IMR-90 (cell line): ENCODE data around the gene TEX47. TPM values are rescaled to one million over a fixed set of nuclear protein-coding genes. Genes with fewer than 3 reads are reported as not detected.

ENCODE experiments used
- ATAC-seq: fragments of 200-7000 bp; cut with Tn5 transposase; 2 replicates; pipeline ENCODE4 v1.9.1; 2020; ENCODE audit warnings: low read depth, mild to moderate bottlenecking, moderate library complexity
- BruUV-seq: library from RNA; stranded (reverse); fragments of 400-500 nt; replicated peaks from 2 replicates; lab custom pipeline; 2021; lab: Mats Ljungman, UMichigan
- CTCF ChIA-PET: fragments of 300-600 bp; formaldehyde crosslinking; extraction: SDS; loops from one replicate; lab custom pipeline; 2021; ENCODE audit warnings: antibody characterized with exemption; lab: Yijun Ruan, JAX
- POLR2A ChIA-PET: fragments of 300-600 bp; sonication (Branson Sonifier 250); formaldehyde crosslinking; loops from one replicate; lab custom pipeline; 2022; ENCODE audit warnings: antibody characterized with exemption; ENCODE audit not compliant: unreplicated experiment; lab: Charles Lee
- DNase-seq: peaks from one replicate; pipeline ENCODE4 v3.0.0; 2013
- H2AFZ ChIP-seq: replicated peaks from 2 replicates; pipeline ENCODE3; 2013; ENCODE audit warnings: low read length, mild to moderate bottlenecking; ENCODE audit not compliant: poor library complexity
- H2AK5ac ChIP-seq: 2 replicates; pipeline ENCODE4 v1.6.1; 2013; ENCODE audit warnings: low read depth, low read length, inconsistent platforms
- H2AK9ac ChIP-seq: replicated peaks from 2 replicates; pipeline ENCODE3; 2013; ENCODE audit warnings: mild to moderate bottlenecking, low read depth, low read length, moderate library complexity; ENCODE audit not compliant: poor library complexity
- H2BK120ac ChIP-seq: 2 replicates; pipeline ENCODE4 v1.6.1; 2013; ENCODE audit warnings: low read depth, low read length, inconsistent platforms
- H2BK15ac ChIP-seq: 3 replicates; pipeline ENCODE4 v1.6.1; 2013; ENCODE audit warnings: low read depth, low read length, inconsistent platforms
- H2BK20ac ChIP-seq: 2 replicates; pipeline ENCODE4 v1.6.1; 2013; ENCODE audit warnings: low read depth, mild to moderate bottlenecking, inconsistent platforms, low read length, moderate library complexity
- H2BK5ac ChIP-seq: 2 replicates; pipeline ENCODE4 v1.6.1; 2013; ENCODE audit warnings: mild to moderate bottlenecking, low read depth, low read length, inconsistent platforms; ENCODE audit not compliant: poor library complexity, severe bottlenecking
- H3K14ac ChIP-seq: replicated peaks from 2 replicates; pipeline ENCODE4 v1.6.1; 2013; ENCODE audit warnings: low read depth, low read length, inconsistent platforms
- H3K18ac ChIP-seq: 2 replicates; pipeline ENCODE4 v1.6.1; 2013; ENCODE audit warnings: low read depth, low read length, control low read depth
- H3K23ac ChIP-seq: 2 replicates; pipeline ENCODE4 v1.6.1; 2013; ENCODE audit warnings: low read depth, low read length, inconsistent platforms
- H3K27ac ChIP-seq: 2 replicates; pipeline ENCODE4 v1.5.1; 2013; ENCODE audit warnings: mild to moderate bottlenecking, control low read depth, low read length; ENCODE audit not compliant: insufficient read depth
- H3K27me3 ChIP-seq: 2 replicates; pipeline ENCODE4 v1.6.1; 2013; ENCODE audit warnings: low read length; ENCODE audit not compliant: control insufficient read depth, insufficient read depth
- H3K36me3 ChIP-seq: 2 replicates; pipeline ENCODE4 v1.6.1; 2013; ENCODE audit warnings: low read length, mixed read lengths; ENCODE audit not compliant: control insufficient read depth, insufficient read depth
- H3K4ac ChIP-seq: 2 replicates; pipeline ENCODE4 v1.6.1; 2013; ENCODE audit warnings: low read depth, low read length, inconsistent platforms
- H3K4me1 ChIP-seq: 2 replicates; pipeline ENCODE4 v1.6.1; 2013; ENCODE audit warnings: low read length, mixed read lengths; ENCODE audit not compliant: control insufficient read depth, insufficient read depth
- H3K4me2 ChIP-seq: 2 replicates; pipeline ENCODE4 v1.6.1; 2013; ENCODE audit warnings: low read depth, mild to moderate bottlenecking, control low read depth, low read length, moderate library complexity
- H3K4me3 ChIP-seq: 2 replicates; pipeline ENCODE4 v1.5.1; 2013; ENCODE audit warnings: low read depth, mild to moderate bottlenecking, control low read depth, low read length, moderate library complexity; ENCODE audit not compliant: insufficient read depth
- H3K56ac ChIP-seq: 2 replicates; pipeline ENCODE4 v1.6.1; 2013; ENCODE audit warnings: low read length, inconsistent platforms; ENCODE audit not compliant: insufficient read depth; ENCODE audit errors: extremely low read depth
- H3K79me1 ChIP-seq, 2 experiments: 2 replicates each; pipeline ENCODE4 v1.6.1; 2013; ENCODE audit warnings: low read length in 2 of 2, inconsistent platforms in 1 of 2, low read depth in 1 of 2
- H3K9ac ChIP-seq: 2 replicates; pipeline ENCODE4 v1.6.1; 2013; ENCODE audit warnings: low read depth, low read length, control low read depth
- H3K9me1 ChIP-seq: 2 replicates; pipeline ENCODE4 v1.6.1; 2013; ENCODE audit warnings: low read length, inconsistent platforms; ENCODE audit not compliant: insufficient read depth
- H3K9me3 ChIP-seq: 2 replicates; pipeline ENCODE4 v1.6.1; 2013; ENCODE audit warnings: low read length; ENCODE audit not compliant: control insufficient read depth, insufficient read depth
- H4K20me1 ChIP-seq: 2 replicates; pipeline ENCODE4 v1.6.1; 2013; ENCODE audit warnings: low read length, inconsistent platforms; ENCODE audit not compliant: insufficient read depth
- H4K5ac ChIP-seq: 2 replicates; pipeline ENCODE4 v1.6.1; 2013; ENCODE audit warnings: mild to moderate bottlenecking, low read depth, low read length, control low read depth
- H4K8ac ChIP-seq, 2 experiments: 2 replicates each; pipeline ENCODE4 v1.6.1; 2013; ENCODE audit warnings: low read depth in 2 of 2, low read length in 2 of 2, control low read depth in 1 of 2, inconsistent platforms in 1 of 2
- H4K91ac ChIP-seq: 2 replicates; pipeline ENCODE4 v1.6.1; 2013; ENCODE audit warnings: low read depth, low read length, inconsistent platforms; ENCODE audit not compliant: insufficient read depth
- BHLHE40 ChIP-seq: fragments of 150-350 bp; IDR thresholded peaks from 2 replicates; pipeline ENCODE4 v1.6.1; 2016; ENCODE audit warnings: mild to moderate bottlenecking, low read depth, low read length
- CEBPB ChIP-seq: IDR thresholded peaks from 2 replicates; pipeline ENCODE4 v1.6.1; 2012; ENCODE audit warnings: low read depth, low read length, improper control_type of control experiment
- CHD1 ChIP-seq: IDR thresholded peaks from 2 replicates; pipeline ENCODE4 v1.6.1; 2012; ENCODE audit warnings: low read depth, low read length, improper control_type of control experiment
- FOS ChIP-seq: fragments of 150-350 bp; IDR thresholded peaks from 2 replicates; pipeline ENCODE4 v1.6.1; 2016; ENCODE audit warnings: low read depth, low read length
- MAFK ChIP-seq: IDR thresholded peaks from 2 replicates; pipeline ENCODE4 v1.6.1; 2012; ENCODE audit warnings: low read depth, low read length, improper control_type of control experiment
- MAZ ChIP-seq: IDR thresholded peaks from 2 replicates; pipeline ENCODE4 v1.6.1; 2012; ENCODE audit warnings: low read depth, mild to moderate bottlenecking, low read length, improper control_type of control experiment, moderate library complexity, borderline replicate concordance
- POLR2A ChIP-seq: IDR thresholded peaks from 2 replicates; pipeline ENCODE4 v1.6.1; 2012; ENCODE audit warnings: mild to moderate bottlenecking, low read depth, low read length
- RAD21 ChIP-seq: IDR thresholded peaks from 2 replicates; pipeline ENCODE4 v1.6.1; 2012; ENCODE audit warnings: low read length, improper control_type of control experiment
- RCOR1 ChIP-seq: IDR thresholded peaks from 2 replicates; pipeline ENCODE4 v1.6.1; 2012; ENCODE audit warnings: mild to moderate bottlenecking, low read length, improper control_type of control experiment; ENCODE audit not compliant: insufficient replicate concordance
- RFX5 ChIP-seq: IDR thresholded peaks from 2 replicates; pipeline ENCODE4 v1.8.0; 2012; ENCODE audit warnings: low read depth, mild to moderate bottlenecking, low read length, moderate library complexity
- SMC3 ChIP-seq: fragments of 150-350 bp; IDR thresholded peaks from 2 replicates; pipeline ENCODE4 v1.6.1; 2016; ENCODE audit warnings: low read depth, mild to moderate bottlenecking, antibody characterized with exemption, low read length, moderate library complexity
- WGBS, 2 experiments: methylation state at CpG; one replicate each; pipeline versions ENCODE4 v1.1.5 to v1.1.7; 2013; ENCODE audit warnings: missing lambda C conversion rate in 2 of 2; ENCODE audit not compliant: insufficient read length in 1 of 2; ENCODE audit errors: extremely low coverage in 2 of 2; 5-methylcytosine and 5-hydroxymethylcytosine counted together
- dilution Hi-C: fragments of 300-500 bp; cut with HindIII; formaldehyde crosslinking; loops from one replicate; pipeline ENCODE4 v1.14.3; 2018; ENCODE audit warnings: low sequenced_read_pairs; ENCODE audit not compliant: unreplicated experiment
- in situ Hi-C: fragments of 300-500 bp; cut with MboI; formaldehyde crosslinking; loops from 3 replicates; pipeline ENCODE4 v1.14.3; 2019; ENCODE audit warnings: low sequenced_read_pairs, inconsistent platforms, mixed read lengths
- intact Hi-C: fragments of 100-400 bp; cut with micrococcal nuclease; formaldehyde crosslinking; loops from 2 replicates; pipeline ENCODE4 v1.10.0; 2022
- polyA plus RNA-seq, 3 experiments: library from polyadenylated mRNA; depleted of rRNA; stranded (reverse); fragments of >200 nt; gene quantifications; 2 replicates each; pipeline ENCODE4 v1.2.3, GENCODE V29; 2012; ENCODE audit warnings: low replicate concordance in 1 of 3
- total RNA-seq: library from RNA; depleted of rRNA; stranded (reverse); fragments of >200 nt; gene quantifications from 2 replicates; pipeline ENCODE4 v1.2.3, GENCODE V29; 2012
- TF ChIP-seq, protein P1 (sequence below): conservative IDR thresholded peaks from 2 replicates; pipeline ENCODE4 v1.5.1; 2012; ENCODE audit warnings: mild to moderate bottlenecking, low read depth, low read length, improper control_type of control experiment
- TF ChIP-seq, protein P2 (sequence below): fragments of 150-350 bp; IDR thresholded peaks from 2 replicates; pipeline ENCODE4 v1.6.1; 2017; ENCODE audit warnings: mild to moderate bottlenecking, antibody characterized with exemption, low read length, low read depth
- TF ChIP-seq, protein P3 (sequence below): fragments of 150-350 bp; IDR thresholded peaks from 2 replicates; pipeline ENCODE4 v1.6.1; 2016; ENCODE audit warnings: low read depth, mild to moderate bottlenecking, low read length, moderate library complexity, borderline replicate concordance

The TEX47 gene
- total and polyA plus RNA-seq, 2 of the 4 experiments (the other 2 are of a cell fraction) = not detected

DNA sequence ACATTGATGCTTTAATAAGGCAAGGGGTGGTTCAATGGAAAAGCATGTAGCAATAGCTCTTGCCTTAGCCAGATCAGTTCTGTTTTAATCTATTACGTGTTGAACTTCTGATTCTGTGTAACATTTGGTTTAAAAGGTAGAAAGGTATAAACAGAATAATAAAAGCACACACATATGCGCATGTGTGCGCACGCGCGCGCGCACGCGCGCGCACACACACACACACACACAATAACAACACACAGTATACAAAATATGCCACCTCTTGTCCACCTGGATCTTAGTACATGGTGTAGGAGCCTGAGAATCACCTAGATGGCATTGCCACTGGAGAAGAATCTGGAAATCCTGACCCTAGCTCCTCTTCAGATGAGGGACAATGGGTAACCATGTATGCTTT, 49.6 kb upstream of the TEX47 start:
- DNase-seq (no peak), ATAC-seq (no peak)
- Histone ChIP-seq H3K4ac (no peak overlapping the region), H2BK20ac (no peak overlapping the region), H3K56ac (no peak overlapping the region), H3K27me3 (no peaks in the 10 kb centered on the region), H3K9me1 (no peaks in the 10 kb centered on the region), H3K9ac (no peak overlapping the region), H3K18ac (no peak overlapping the region), H3K4me1 (no peaks in the 10 kb centered on the region), H2BK5ac (no peak overlapping the region), H2AK5ac (no peak overlapping the region), H4K91ac (no peak overlapping the region), H3K4me3 (no peak overlapping the region), H3K23ac (no peak overlapping the region), H3K36me3 (no peaks in the 10 kb centered on the region), H2AFZ (no peak overlapping the region), H3K14ac (no peak overlapping the region), H3K79me1 (no peaks in the 10 kb centered on the region), H3K27ac (no peak overlapping the region), H2BK120ac (no peak overlapping the region), H2AK9ac (no peak overlapping the region), H3K4me2 (no peak overlapping the region), H3K9me3 (peaks cover 3% of the 10 kb centered on the region), H2BK15ac (no peak overlapping the region), H4K5ac (no peak overlapping the region), H4K8ac (no peak overlapping the region), H4K20me1 (no peaks in the 10 kb centered on the region)
- ChIA-PET POLR2A (no interaction called here), CTCF (no interaction called here)
- no CpG with 5 or more reads among the region's 12 CpGs for WGBS, 2 experiments
- intact Hi-C loops = no loop called here
- dilution Hi-C loops = no loop called here
- no TSS peak for BruUV-seq
- in situ Hi-C loops = no loop called here
- TF ChIP-seq RFX5 (no peak), CEBPB (no peak), RAD21 (no peak), SMC3 (no peak), CHD1 (no peak), BHLHE40 (no peak), RCOR1 (no peak), MAZ (no peak), MAFK (no peak), FOS (no peak), POLR2A (no peak)
- TF ChIP-seq, protein P1, sequence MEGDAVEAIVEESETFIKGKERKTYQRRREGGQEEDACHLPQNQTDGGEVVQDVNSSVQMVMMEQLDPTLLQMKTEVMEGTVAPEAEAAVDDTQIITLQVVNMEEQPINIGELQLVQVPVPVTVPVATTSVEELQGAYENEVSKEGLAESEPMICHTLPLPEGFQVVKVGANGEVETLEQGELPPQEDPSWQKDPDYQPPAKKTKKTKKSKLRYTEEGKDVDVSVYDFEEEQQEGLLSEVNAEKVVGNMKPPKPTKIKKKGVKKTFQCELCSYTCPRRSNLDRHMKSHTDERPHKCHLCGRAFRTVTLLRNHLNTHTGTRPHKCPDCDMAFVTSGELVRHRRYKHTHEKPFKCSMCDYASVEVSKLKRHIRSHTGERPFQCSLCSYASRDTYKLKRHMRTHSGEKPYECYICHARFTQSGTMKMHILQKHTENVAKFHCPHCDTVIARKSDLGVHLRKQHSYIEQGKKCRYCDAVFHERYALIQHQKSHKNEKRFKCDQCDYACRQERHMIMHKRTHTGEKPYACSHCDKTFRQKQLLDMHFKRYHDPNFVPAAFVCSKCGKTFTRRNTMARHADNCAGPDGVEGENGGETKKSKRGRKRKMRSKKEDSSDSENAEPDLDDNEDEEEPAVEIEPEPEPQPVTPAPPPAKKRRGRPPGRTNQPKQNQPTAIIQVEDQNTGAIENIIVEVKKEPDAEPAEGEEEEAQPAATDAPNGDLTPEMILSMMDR = no peak
- TF ChIP-seq, protein P2, sequence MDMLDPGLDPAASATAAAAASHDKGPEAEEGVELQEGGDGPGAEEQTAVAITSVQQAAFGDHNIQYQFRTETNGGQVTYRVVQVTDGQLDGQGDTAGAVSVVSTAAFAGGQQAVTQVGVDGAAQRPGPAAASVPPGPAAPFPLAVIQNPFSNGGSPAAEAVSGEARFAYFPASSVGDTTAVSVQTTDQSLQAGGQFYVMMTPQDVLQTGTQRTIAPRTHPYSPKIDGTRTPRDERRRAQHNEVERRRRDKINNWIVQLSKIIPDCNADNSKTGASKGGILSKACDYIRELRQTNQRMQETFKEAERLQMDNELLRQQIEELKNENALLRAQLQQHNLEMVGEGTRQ = no peak
- TF ChIP-seq, protein P3, sequence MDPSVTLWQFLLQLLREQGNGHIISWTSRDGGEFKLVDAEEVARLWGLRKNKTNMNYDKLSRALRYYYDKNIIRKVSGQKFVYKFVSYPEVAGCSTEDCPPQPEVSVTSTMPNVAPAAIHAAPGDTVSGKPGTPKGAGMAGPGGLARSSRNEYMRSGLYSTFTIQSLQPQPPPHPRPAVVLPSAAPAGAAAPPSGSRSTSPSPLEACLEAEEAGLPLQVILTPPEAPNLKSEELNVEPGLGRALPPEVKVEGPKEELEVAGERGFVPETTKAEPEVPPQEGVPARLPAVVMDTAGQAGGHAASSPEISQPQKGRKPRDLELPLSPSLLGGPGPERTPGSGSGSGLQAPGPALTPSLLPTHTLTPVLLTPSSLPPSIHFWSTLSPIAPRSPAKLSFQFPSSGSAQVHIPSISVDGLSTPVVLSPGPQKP = no peak
